Immature natural killer cell (primary cell): ENCODE measurements around the gene TSPAN4. TPM values are rescaled to one million over a fixed set of nuclear protein-coding genes. Genes with fewer than 3 reads are reported as not detected.

Experiments
- DNase-seq, 3 donors: peaks; one replicate each; pipeline ENCODE4 v3.0.0; 2022; ENCODE audit warnings: mixed read lengths in 1 of 3
- H3K27ac Mint-ChIP-seq, 6 donors: one replicate each; pipeline ENCODE4 v1.8.0; 2020; ENCODE audit warnings: mixed read lengths in 6 of 6, mild to moderate bottlenecking in 5 of 6, inconsistent platforms in 4 of 6, moderate library complexity in 3 of 6
- H3K27me3 Mint-ChIP-seq, 3 donors: one replicate each; pipeline ENCODE4 v1.8.0; 2020 to 2021; ENCODE audit warnings: low read depth in 3 of 3, mild to moderate bottlenecking in 3 of 3, mixed read lengths in 3 of 3, moderate library complexity in 3 of 3, inconsistent platforms in 1 of 3
- H3K36me3 Mint-ChIP-seq, 3 donors: one replicate each; pipeline ENCODE4 v1.8.0; 2020; ENCODE audit warnings: mixed read lengths in 3 of 3, inconsistent platforms in 2 of 3, mild to moderate bottlenecking in 2 of 3
- H3K4me1 Mint-ChIP-seq, 2 donors: one replicate each; pipeline ENCODE4 v1.8.0; 2020; ENCODE audit warnings: inconsistent platforms in 2 of 2, mild to moderate bottlenecking in 2 of 2, mixed read lengths in 2 of 2, moderate library complexity in 1 of 2
- H3K4me3 Mint-ChIP-seq, 5 donors: one replicate each; pipeline ENCODE4 v1.8.0; 2020; ENCODE audit warnings: mild to moderate bottlenecking in 5 of 5, mixed read lengths in 5 of 5, inconsistent platforms in 3 of 5, moderate library complexity in 3 of 5
- H3K9me3 Mint-ChIP-seq, 6 donors: one replicate each; pipeline ENCODE4 v1.8.0; 2020; ENCODE audit warnings: mild to moderate bottlenecking in 6 of 6, mixed read lengths in 6 of 6, inconsistent platforms in 4 of 6, moderate library complexity in 3 of 6
- polyA plus RNA-seq, 3 donors: library from polyadenylated mRNA; unstranded; fragments of 300-500 nt; fragmentation: Illumina TruSeq; gene quantifications; one replicate each; pipeline ENCODE4 v1.2.3, GENCODE V29; 2021

TSPAN4 gene
- polyA plus RNA-seq, 3 donors from 2014 or later: 23.4 to 38.7 (median 37.2) TPM

- DNase-seq: no peak
- Mint-ChIP-seq H3K4me3 (no peak overlapping the region), H3K27ac (peak overlapping the region in 1 of 6 donors; percentile 45)
Observed at GRCh38 chr11:823441-824291, 19.0 kb upstream of the TSPAN4 start.

GRCh38 chr11:824292-824880, 18.3 kb upstream of the TSPAN4 start:
- peaks cover 10 to 18% (median 16%) of the 10 kb centered on the region in 3 donors for H3K27me3 Mint-ChIP-seq
- no peak overlapping the region for H3K4me3 Mint-ChIP-seq
- no peak for DNase-seq
- peaks cover 0 to 38% of the 10 kb centered on the region in 2 donors for H3K4me1 Mint-ChIP-seq
- peaks cover 0 to 5% (median 4%) of the 10 kb centered on the region in 3 donors for H3K36me3 Mint-ChIP-seq
- no peaks in the 10 kb centered on the region for H3K9me3 Mint-ChIP-seq
- no peak overlapping the region for H3K27ac Mint-ChIP-seq

More at GRCh38 chr11:823441-824291, 19.0 kb upstream of the TSPAN4 start:
- peaks cover 0 to 35% of the 10 kb centered on the region in 2 donors for H3K4me1 Mint-ChIP-seq
- peaks cover 0 to 5% (median 4%) of the 10 kb centered on the region in 3 donors for H3K36me3 Mint-ChIP-seq
- peaks cover 10 to 18% (median 16%) of the 10 kb centered on the region in 3 donors for H3K27me3 Mint-ChIP-seq
- H3K9me3 Mint-ChIP-seq: no peaks in the 10 kb centered on the region

- no peaks in the 10 kb centered on the region for H3K9me3 Mint-ChIP-seq
- no peak overlapping the region for H3K27ac Mint-ChIP-seq
- peaks cover 0 to 5% (median 4%) of the 10 kb centered on the region in 3 donors for H3K36me3 Mint-ChIP-seq
Observed at GRCh38 chr11:824942-825341, 17.7 kb upstream of the TSPAN4 start.

GRCh38 chr11:825366-826226, 17.1 kb upstream of the TSPAN4 start:
- H3K9me3 Mint-ChIP-seq: no peaks in the 10 kb centered on the region
- peaks cover 0 to 5% (median 4%) of the 10 kb centered on the region in 3 donors for H3K36me3 Mint-ChIP-seq
- peaks cover 8 to 18% (median 9%) of the 10 kb centered on the region in 3 donors for H3K27me3 Mint-ChIP-seq
- H3K4me1 Mint-ChIP-seq: peaks cover 0 to 35% of the 10 kb centered on the region in 2 donors
- H3K4me3 Mint-ChIP-seq: no peak overlapping the region
- H3K27ac Mint-ChIP-seq: no peak overlapping the region
- no peak for DNase-seq

More at GRCh38 chr11:824942-825341, 17.7 kb upstream of the TSPAN4 start:
- Mint-ChIP-seq H3K4me3 (peak overlapping the region in 1 of 5 donors; percentile 16), H3K27me3 (peaks cover 9 to 18% (median 11%) of the 10 kb centered on the region in 3 donors), H3K4me1 (peaks cover 0 to 40% of the 10 kb centered on the region in 2 donors)
- no peak for DNase-seq

GRCh38 chr11:826227-826621, 16.4 kb upstream of the TSPAN4 start:
- peaks cover 0 to 29% of the 10 kb centered on the region in 2 donors for H3K4me1 Mint-ChIP-seq
- no peak overlapping the region for H3K27ac Mint-ChIP-seq
- peak overlapping the region; percentile 72 to 79 (median 75) for H3K4me3 Mint-ChIP-seq
- peaks cover 0 to 5% (median 4%) of the 10 kb centered on the region in 3 donors for H3K36me3 Mint-ChIP-seq
- no peak for DNase-seq
- H3K9me3 Mint-ChIP-seq: no peaks in the 10 kb centered on the region
- H3K27me3 Mint-ChIP-seq: peaks cover 5 to 18% (median 8%) of the 10 kb centered on the region in 3 donors

- peaks cover 0 to 5% (median 4%) of the 10 kb centered on the region in 3 donors for H3K36me3 Mint-ChIP-seq
- peak overlapping the region; percentile 72 to 79 (median 75) for H3K4me3 Mint-ChIP-seq
- H3K27me3 Mint-ChIP-seq: peaks cover 5 to 18% (median 8%) of the 10 kb centered on the region in 3 donors
- no peak for DNase-seq
- H3K4me1 Mint-ChIP-seq: peaks cover 0 to 25% of the 10 kb centered on the region in 2 donors
- no peak overlapping the region for H3K27ac Mint-ChIP-seq
- H3K9me3 Mint-ChIP-seq: no peaks in the 10 kb centered on the region
Observed at GRCh38 chr11:826836-827145, 15.9 kb upstream of the TSPAN4 start.

- Mint-ChIP-seq H3K27ac (peak overlapping the region in 1 of 6 donors; percentile 80), H3K4me3 (peak overlapping the region; percentile 68 to 87 (median 78)), H3K36me3 (peaks cover 0 to 5% (median 4%) of the 10 kb centered on the region in 3 donors), H3K4me1 (peaks cover 0 to 22% of the 10 kb centered on the region in 2 donors), H3K27me3 (peaks cover 5 to 18% (median 8%) of the 10 kb centered on the region in 3 donors), H3K9me3 (no peaks in the 10 kb centered on the region)
- DNase-seq: no peak
Observed at GRCh38 chr11:827146-827896, 15.3 kb upstream of the TSPAN4 start.

GRCh38 chr11:827897-828192, 14.8 kb upstream of the TSPAN4 start, which contains the start of gene CRACR2B:
CRACR2B (plus strand) TSS chr11:827919; CDS start chr11:828608, 689 bp downstream.
- Mint-ChIP-seq H3K9me3 (no peaks in the 10 kb centered on the region), H3K4me3 (peak within 1 kb of the TSS; percentile 72 to 87 (median 79)), H3K36me3 (peaks cover 0 to 5% (median 4%) of the 10 kb centered on the region in 3 donors), H3K27me3 (peaks cover 5 to 18% (median 8%) of the 10 kb centered on the region in 3 donors), H3K27ac (peak within 1 kb of the TSS in 1 of 6 donors; percentile 80), H3K4me1 (peaks cover 0 to 22% of the 10 kb centered on the region in 2 donors)
- DNase-seq: no peak

GRCh38 chr11:828506-829175, 14.0 kb upstream of the TSPAN4 start:
- DNase-seq: no peak
- Mint-ChIP-seq H3K27me3 (peaks cover 5 to 18% (median 8%) of the 10 kb centered on the region in 3 donors), H3K36me3 (peaks cover 0 to 5% (median 4%) of the 10 kb centered on the region in 3 donors), H3K4me1 (peaks cover 0 to 24% of the 10 kb centered on the region in 2 donors), H3K4me3 (peak overlapping the region in 4 of 5 donors; percentile 40 to 87 (median 74)), H3K27ac (no peak overlapping the region), H3K9me3 (no peaks in the 10 kb centered on the region)

GRCh38 chr11:829176-829846, 13.3 kb upstream of the TSPAN4 start:
- H3K27ac Mint-ChIP-seq: no peak overlapping the region
- peaks cover 0 to 31% of the 10 kb centered on the region in 2 donors for H3K4me1 Mint-ChIP-seq
- DNase-seq: no peak
- H3K9me3 Mint-ChIP-seq: no peaks in the 10 kb centered on the region
- peaks cover 0 to 5% (median 4%) of the 10 kb centered on the region in 3 donors for H3K36me3 Mint-ChIP-seq
- H3K27me3 Mint-ChIP-seq: peaks cover 7 to 20% (median 8%) of the 10 kb centered on the region in 3 donors
- H3K4me3 Mint-ChIP-seq: peak overlapping the region in 4 of 5 donors; percentile 25 to 57 (median 40)

- H3K27me3 Mint-ChIP-seq: peaks cover 7 to 20% (median 8%) of the 10 kb centered on the region in 3 donors
- peaks cover 0 to 31% of the 10 kb centered on the region in 2 donors for H3K4me1 Mint-ChIP-seq
- H3K27ac Mint-ChIP-seq: no peak overlapping the region
- H3K4me3 Mint-ChIP-seq: peak overlapping the region; percentile 35 to 61 (median 60)
- peaks cover 0 to 5% (median 4%) of the 10 kb centered on the region in 3 donors for H3K36me3 Mint-ChIP-seq
- no peaks in the 10 kb centered on the region for H3K9me3 Mint-ChIP-seq
- no peak for DNase-seq
Observed at GRCh38 chr11:829847-830294, 12.8 kb upstream of the TSPAN4 start.
